22Rv1 (cell line): Measurements from ENCODE around the gene DYNLT2.
A peak's percentile ranks its signal among the peaks of the same experiment; 100 is the strongest.
"Not testable (repeated sequence)": the region's sequence is repeated elsewhere in the genome, so short reads cannot be mapped to it uniquely, and the experiment has no call there.

Experiments
- H3K27ac ChIP-seq: fragments of 450-650 bp; 2 replicates; pipeline ENCODE4 v1.5.1; 2017
- CTCF ChIP-seq: fragments of 450-650 bp; IDR thresholded peaks from 2 replicates; pipeline ENCODE4 v1.5.1; 2017; ENCODE audit warnings: mild to moderate bottlenecking
- ZFX ChIP-seq: fragments of 450-650 bp; IDR thresholded peaks from 2 replicates; pipeline ENCODE4 v1.6.1; 2017; ENCODE audit warnings: antibody characterized with exemption, borderline replicate concordance

The DYNLT2 gene

GRCh38 chr6:169707772-169708171 is 43.6 kb downstream of the DYNLT2 start:
- TF ChIP-seq ZFX (no peak), CTCF (no peak)
- no peak overlapping the region for H3K27ac ChIP-seq

- TF ChIP-seq ZFX (no peak), CTCF (no peak)
- H3K27ac ChIP-seq = peak overlapping the region; percentile 86
These were observed 48.5 kb downstream of the DYNLT2 start for GRCh38 chr6:169702840-169703246.

DNA sequence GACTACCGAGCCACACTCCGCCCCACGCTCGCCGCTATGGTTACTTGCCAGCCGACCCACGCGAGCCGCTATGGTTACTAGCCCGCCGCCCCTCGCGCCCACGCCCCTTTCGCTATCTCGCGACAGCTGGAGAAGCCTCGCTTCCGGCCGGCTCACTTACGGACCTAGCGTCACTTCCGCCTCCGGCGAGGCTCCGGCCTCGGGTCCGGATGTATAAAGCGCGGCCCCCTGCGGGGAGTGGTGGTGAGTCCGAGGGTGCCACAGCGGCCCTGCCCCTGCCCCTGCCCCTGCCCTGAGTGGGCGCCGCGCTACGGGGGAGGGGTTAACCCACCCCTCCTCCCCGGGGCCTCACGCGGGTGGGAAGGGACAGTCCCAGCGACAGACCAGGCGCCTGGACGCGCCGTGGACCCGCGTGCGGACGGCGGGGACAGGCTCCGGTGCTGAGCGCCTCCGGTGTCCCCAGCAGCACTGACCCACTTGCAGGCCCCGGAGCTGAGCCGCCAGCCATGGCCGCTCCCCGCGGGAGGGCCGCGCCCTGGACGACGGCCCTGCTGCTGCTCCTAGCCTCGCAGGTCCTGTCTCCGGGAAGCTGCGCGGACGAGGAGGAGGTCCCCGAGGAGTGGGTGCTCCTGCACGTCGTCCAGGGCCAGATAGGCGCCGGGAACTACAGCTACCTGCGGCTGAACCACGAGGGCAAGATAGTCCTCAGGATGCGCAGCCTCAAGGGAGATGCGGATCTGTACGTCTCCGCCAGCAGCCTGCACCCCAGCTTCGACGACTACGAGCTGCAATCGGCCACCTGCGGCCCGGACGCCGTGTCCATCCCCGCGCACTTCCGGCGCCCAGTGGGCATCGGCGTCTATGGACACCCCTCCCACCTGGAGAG is 49.2 kb downstream of the DYNLT2 start, which contains the start of the genes C6orf120 and WDR27:
TSS of gene C6orf120 (plus strand) at position 173 of the 886 bp plus-strand sequence. CDS start at position 507, 334 bp downstream.
TSS of gene WDR27 (minus strand) at position 76 of the 886 bp plus-strand sequence. CDS start 13,024 bp downstream, outside the sequence.
- H3K27ac ChIP-seq = peak within 1 kb of the TSS; percentile 86
- TF ChIP-seq CTCF (no peak), ZFX (no peak)

GRCh38 chr6:169701311-169701953 is 49.9 kb downstream of the DYNLT2 start:
- H3K27ac ChIP-seq = peak overlapping the region; percentile 86
- TF ChIP-seq CTCF (no peak), ZFX (no peak)

DNA sequence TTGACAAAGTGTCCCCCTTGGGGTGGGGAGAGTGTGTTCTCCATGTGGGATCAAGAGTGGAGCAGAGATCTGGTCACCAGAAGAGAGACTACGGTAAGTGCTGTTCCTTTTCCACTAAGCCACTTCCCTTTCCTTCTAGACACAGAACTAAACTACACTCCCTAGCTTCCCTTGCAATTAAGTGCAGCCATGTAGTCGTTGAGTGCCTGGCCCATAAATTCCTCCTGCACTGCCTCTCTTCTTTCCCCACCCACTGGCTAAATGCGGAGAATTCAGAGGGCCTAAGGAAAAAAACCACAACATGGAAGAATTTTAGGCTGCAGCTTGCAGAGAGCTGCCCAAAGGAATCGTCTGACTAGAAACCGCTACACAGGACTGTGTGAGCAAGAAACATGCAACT is 51.1 kb downstream of the DYNLT2 start:
- H3K27ac ChIP-seq = no peak overlapping the region
- no peak for TF ChIP-seq ZFX
- TF ChIP-seq CTCF = no peak

DNA sequence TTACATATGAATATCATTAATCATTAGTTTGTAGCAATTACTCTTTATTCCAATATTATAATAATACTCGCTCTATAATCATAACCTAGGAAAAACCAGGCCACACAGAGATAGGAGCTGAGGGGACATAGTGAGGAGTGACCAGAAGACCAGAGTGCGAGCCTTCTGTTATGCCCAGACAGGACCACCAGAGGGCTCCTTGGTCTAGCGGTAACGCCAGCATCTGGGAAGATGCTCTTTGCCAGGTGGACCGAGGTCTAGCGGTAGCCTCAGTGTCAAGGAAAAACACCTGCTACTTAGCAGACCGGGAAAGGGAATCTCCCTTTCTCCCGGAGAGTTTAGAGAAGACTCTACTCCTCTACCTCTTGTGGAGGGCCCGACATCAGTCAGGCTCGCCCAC is 54.3 kb downstream of the DYNLT2 start:
- not testable (repeated sequence) for H3K27ac ChIP-seq
- TF ChIP-seq CTCF = peak; percentile 58

- H3K27ac ChIP-seq = no peak overlapping the region
- no peak for TF ChIP-seq ZFX
- no peak for TF ChIP-seq CTCF
These were observed 56.2 kb downstream of the DYNLT2 start for GRCh38 chr6:169695131-169695530.
